ENCODE data around the gene SLC8A2.

The SLC8A2 gene

DNA sequence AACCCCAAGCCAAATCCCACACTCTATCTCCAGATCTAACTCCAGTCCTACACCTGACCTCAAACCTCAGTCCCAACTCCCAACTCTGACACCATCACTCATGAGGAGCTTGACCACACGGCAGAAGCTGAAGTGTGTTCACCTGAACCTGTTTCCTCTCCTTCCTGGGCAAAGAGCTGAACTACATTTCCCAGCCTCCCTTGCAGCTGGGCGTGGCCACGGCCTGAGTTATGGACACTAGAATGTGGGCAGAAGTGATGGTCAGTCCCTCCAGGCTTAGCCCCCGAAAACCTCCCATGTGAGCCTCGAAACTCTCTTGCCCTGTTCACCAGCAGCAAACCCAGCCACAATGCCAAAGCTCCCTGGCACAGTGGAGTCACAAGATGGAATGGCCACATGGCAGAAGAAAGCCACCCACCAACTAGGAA, 32.9 kb downstream of the SLC8A2 start:
- no peaks in the 10 kb centered on the region for H3K36me3 Mint-ChIP-seq
- H3K4me3 Mint-ChIP-seq, result no peak overlapping the region
- H3K27me3 Mint-ChIP-seq, result peaks cover 34% of the 10 kb centered on the region
- no peaks in the 10 kb centered on the region for H3K9me3 Mint-ChIP-seq (ENCODE audit: low read depth)
- H3K4me1 Mint-ChIP-seq (ENCODE audit: low read depth), result peaks cover 25% of the 10 kb centered on the region
- H3K27ac Mint-ChIP-seq, result no peak overlapping the region

DNA sequence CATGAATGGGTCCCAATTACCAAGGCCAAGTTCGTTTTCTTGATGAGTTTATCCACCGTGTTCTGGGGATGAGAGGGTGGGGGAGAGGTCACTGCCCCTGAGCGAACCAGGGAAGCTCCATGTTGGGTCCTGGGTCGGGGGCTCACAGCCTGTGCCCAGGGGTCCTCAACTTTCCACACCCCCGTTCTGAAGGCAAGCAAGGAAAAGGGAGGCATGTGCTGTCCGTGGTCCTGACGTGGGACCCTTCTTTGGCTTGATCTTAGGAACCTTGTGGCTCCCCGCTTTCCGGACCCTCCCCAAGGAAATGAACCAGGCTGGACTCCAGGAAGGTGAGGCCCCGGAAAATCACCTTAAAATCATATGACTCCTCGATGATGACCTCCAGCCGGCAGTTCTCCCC, 34.2 kb downstream of the SLC8A2 start:
- Mint-ChIP-seq H3K9me3 (ENCODE audit: low read depth) (no peaks in the 10 kb centered on the region), H3K27ac (no peak overlapping the region), H3K36me3 (no peaks in the 10 kb centered on the region), H3K4me3 (no peak overlapping the region), H3K27me3 (peaks cover 25% of the 10 kb centered on the region), H3K4me1 (ENCODE audit: low read depth) (peaks cover 18% of the 10 kb centered on the region)

GRCh38 chr19:47436712-47437401, 34.8 kb downstream of the SLC8A2 start:
- Mint-ChIP-seq H3K36me3 (no peaks in the 10 kb centered on the region), H3K27ac (peak overlapping the region; percentile 64), H3K4me1 (ENCODE audit: low read depth) (peaks cover 20% of the 10 kb centered on the region), H3K27me3 (peaks cover 21% of the 10 kb centered on the region), H3K9me3 (ENCODE audit: low read depth) (no peaks in the 10 kb centered on the region), H3K4me3 (no peak overlapping the region)

- Mint-ChIP-seq H3K27ac (no peak overlapping the region), H3K9me3 (ENCODE audit: low read depth) (no peaks in the 10 kb centered on the region), H3K4me3 (peak overlapping the region; percentile 17), H3K4me1 (ENCODE audit: low read depth) (peaks cover 20% of the 10 kb centered on the region), H3K36me3 (no peaks in the 10 kb centered on the region), H3K27me3 (peaks cover 19% of the 10 kb centered on the region)
Measured at GRCh38 chr19:47435883-47436417, 35.7 kb downstream of the SLC8A2 start.

DNA sequence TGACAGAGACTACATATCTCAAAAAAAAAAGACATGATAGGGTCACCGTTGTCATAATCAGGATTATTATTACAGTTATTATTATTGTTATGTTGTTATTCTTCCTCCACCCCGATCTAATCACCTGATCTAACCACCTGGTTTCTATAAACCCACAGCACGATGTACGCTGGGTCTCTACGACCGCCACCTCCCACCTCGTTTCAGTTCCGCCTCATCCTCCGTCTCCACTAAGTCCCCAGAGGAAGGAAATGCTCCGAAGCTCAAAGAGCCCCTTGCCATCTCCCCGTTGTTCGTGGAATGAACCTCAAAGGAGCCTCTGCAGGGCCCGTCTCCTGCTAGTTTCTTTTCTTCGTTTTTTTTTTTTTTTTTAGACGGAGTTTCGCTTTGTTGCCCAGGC, 36.5 kb downstream of the SLC8A2 start:
- Mint-ChIP-seq H3K9me3 (ENCODE audit: low read depth) (no peaks in the 10 kb centered on the region), H3K4me1 (ENCODE audit: low read depth) (peaks cover 21% of the 10 kb centered on the region)

DNA sequence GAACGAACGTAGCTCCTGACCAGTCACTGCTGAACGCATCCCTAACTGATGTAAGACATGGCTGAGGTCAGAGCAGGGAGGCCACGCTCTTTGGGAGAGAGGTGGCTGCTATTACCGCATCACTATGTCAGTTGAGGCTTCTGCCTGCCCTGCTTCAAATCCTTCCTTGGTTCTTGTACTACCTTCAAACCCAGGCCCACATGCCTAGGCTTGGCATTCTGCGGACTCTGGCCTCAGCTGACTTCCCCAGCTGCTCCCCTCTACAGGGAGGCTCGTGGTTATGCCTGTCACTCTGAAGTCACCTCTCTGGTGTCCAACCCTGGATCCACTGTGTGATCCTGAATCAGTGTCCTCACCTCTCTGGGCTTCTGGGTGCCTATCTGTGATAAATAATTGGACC, 37.6 kb downstream of the SLC8A2 start:
- peaks cover 27% of the 10 kb centered on the region for H3K4me1 Mint-ChIP-seq (ENCODE audit: low read depth)
- no peak overlapping the region for H3K27ac Mint-ChIP-seq
- H3K27me3 Mint-ChIP-seq, result peaks cover 14% of the 10 kb centered on the region
- H3K9me3 Mint-ChIP-seq (ENCODE audit: low read depth), result no peaks in the 10 kb centered on the region
- no peak overlapping the region for H3K4me3 Mint-ChIP-seq
- no peaks in the 10 kb centered on the region for H3K36me3 Mint-ChIP-seq

More for the DNA sequence above, 36.5 kb downstream of the SLC8A2 start:
- no peak overlapping the region for H3K4me3 Mint-ChIP-seq
- H3K27me3 Mint-ChIP-seq, result peaks cover 18% of the 10 kb centered on the region
- no peaks in the 10 kb centered on the region for H3K36me3 Mint-ChIP-seq
- H3K27ac Mint-ChIP-seq, result no peak overlapping the region

DNA sequence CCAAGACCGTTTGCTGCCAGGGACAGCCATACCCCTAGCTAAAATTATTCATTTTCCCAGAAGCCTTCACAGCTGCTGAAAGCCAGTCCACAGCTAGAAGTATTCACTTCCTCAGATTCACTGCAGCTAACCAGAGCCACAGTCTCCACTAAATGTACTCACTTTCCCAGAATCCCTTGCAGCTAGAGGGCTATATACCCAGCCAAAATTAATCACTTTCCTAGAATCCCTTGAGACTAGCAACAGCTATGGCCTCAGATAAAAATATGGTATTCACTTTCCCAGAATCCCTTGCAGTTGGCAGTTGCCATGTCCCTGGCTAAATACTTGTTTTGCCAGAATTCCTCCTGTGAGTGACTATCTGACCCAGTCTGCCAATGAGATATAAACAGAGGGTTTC, 38.6 kb downstream of the SLC8A2 start:
- no peaks in the 10 kb centered on the region for H3K9me3 Mint-ChIP-seq (ENCODE audit: low read depth)
- peaks cover 27% of the 10 kb centered on the region for H3K4me1 Mint-ChIP-seq (ENCODE audit: low read depth)
- H3K27ac Mint-ChIP-seq, result no peak overlapping the region
- no peak overlapping the region for H3K4me3 Mint-ChIP-seq
- peaks cover 8% of the 10 kb centered on the region for H3K27me3 Mint-ChIP-seq
- no peaks in the 10 kb centered on the region for H3K36me3 Mint-ChIP-seq

GRCh38 chr19:47432499-47432898, 39.2 kb downstream of the SLC8A2 start:
- peaks cover 4% of the 10 kb centered on the region for H3K27me3 Mint-ChIP-seq
- H3K9me3 Mint-ChIP-seq (ENCODE audit: low read depth), result no peaks in the 10 kb centered on the region
- H3K4me3 Mint-ChIP-seq, result no peak overlapping the region
- no peaks in the 10 kb centered on the region for H3K36me3 Mint-ChIP-seq
- H3K27ac Mint-ChIP-seq, result no peak overlapping the region
- H3K4me1 Mint-ChIP-seq (ENCODE audit: low read depth), result peaks cover 27% of the 10 kb centered on the region

DNA sequence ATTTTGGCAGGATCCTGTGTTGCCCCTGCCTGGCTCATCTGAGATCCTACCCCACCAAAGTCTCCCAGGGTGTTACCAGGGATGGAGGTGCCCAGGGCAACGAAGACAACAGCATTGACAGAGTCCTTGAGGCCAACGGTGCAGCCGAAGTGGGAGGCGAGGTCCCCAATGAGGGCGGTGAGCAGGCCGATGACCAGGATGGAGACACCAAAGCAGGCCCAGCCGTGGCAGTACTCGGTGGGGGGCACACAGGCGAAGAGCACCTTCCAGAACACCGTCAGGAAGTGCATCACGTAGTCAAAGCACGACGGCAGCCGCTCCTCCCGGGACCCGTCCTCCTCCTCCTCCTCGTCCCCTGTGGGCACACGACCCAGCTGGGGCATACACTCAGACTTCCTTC, 39.6 kb downstream of the SLC8A2 start:
- Mint-ChIP-seq H3K27ac (no peak overlapping the region), H3K36me3 (no peaks in the 10 kb centered on the region), H3K27me3 (peaks cover 4% of the 10 kb centered on the region), H3K9me3 (ENCODE audit: low read depth) (no peaks in the 10 kb centered on the region), H3K4me3 (no peak overlapping the region), H3K4me1 (ENCODE audit: low read depth) (peaks cover 24% of the 10 kb centered on the region)

GRCh38 chr19:47430041-47430802, 41.5 kb downstream of the SLC8A2 start:
- peaks cover 11% of the 10 kb centered on the region for H3K27me3 Mint-ChIP-seq
- H3K36me3 Mint-ChIP-seq, result no peaks in the 10 kb centered on the region
- no peak overlapping the region for H3K27ac Mint-ChIP-seq
- peak overlapping the region; percentile 47 for H3K4me3 Mint-ChIP-seq
- H3K9me3 Mint-ChIP-seq (ENCODE audit: low read depth), result no peaks in the 10 kb centered on the region
- peaks cover 10% of the 10 kb centered on the region for H3K4me1 Mint-ChIP-seq (ENCODE audit: low read depth)

DNA sequence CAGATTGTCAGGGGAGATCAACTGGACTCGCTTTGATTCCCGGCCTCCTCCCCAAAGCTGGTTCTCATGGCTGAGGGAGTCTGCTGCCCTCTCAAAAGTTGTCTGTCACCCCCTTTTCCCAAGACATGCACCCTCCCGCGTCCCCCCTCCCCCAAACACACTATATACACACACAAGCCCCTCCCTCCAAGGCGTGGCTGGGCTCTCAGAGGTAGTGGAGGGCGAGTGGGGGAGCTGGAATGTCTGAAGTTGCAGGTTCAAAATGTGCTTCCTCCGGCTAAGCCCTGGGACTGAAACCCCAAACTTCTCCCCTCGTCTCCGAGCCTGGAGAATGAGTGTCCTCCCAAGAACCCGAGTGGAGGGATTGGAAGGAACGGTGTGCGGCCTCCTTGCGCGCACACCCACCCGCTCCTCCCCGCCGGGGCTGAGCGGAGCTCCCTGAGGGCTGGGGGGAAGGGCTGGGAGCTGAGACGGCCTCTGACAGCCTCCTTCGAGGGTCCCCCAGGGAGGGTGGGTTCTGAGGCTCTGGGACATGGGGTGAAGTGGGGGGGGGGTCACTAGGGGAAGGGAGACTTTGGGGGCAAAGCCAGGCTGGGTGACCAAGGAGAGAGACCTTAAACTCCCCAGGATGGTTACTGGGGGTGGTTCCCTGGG, 42.4 kb downstream of the SLC8A2 start:
- Mint-ChIP-seq H3K9me3 (ENCODE audit: low read depth) (no peaks in the 10 kb centered on the region), H3K27me3 (peaks cover 14% of the 10 kb centered on the region), H3K36me3 (no peaks in the 10 kb centered on the region), H3K4me1 (ENCODE audit: low read depth) (peaks cover 9% of the 10 kb centered on the region), H3K27ac (no peak overlapping the region), H3K4me3 (peak overlapping the region; percentile 17)

DNA sequence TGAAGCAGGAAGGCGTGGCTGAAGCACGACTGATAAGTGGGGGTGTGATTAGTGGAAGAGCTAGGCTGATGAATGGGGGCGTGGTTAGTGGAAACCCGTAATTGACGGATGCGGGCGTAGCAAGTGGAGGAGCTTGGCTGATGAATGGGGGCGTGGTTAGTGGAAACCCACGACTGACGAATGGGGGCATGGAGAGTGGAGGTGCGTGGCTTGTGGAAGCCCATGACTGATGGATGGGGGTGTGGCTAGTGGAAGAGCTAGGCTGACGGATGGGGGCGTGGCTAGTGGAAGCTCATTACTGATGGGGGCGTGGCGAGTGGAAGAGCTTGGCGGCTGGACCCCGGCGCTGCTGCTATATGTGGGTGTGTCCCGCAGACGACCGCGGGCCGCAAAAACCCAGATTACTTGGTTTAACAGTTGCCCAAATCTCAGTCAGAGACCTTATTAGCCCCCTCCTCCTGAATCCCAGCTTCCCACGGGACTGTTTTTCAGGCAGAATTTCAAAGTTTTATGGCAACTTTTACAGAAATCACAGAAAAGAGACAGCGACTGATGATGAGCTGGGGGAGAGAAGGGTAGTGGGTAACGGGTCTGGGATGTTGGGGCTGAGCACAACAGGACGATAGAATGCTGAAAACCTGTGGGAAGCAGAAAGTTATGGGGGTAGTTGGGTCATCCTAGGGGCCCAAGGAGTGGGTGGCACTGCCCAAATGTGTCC, 43.4 kb downstream of the SLC8A2 start:
- H3K27me3 Mint-ChIP-seq, result peaks cover 18% of the 10 kb centered on the region
- peaks cover 9% of the 10 kb centered on the region for H3K4me1 Mint-ChIP-seq (ENCODE audit: low read depth)
- H3K36me3 Mint-ChIP-seq, result no peaks in the 10 kb centered on the region
- no peak overlapping the region for H3K4me3 Mint-ChIP-seq
- H3K9me3 Mint-ChIP-seq (ENCODE audit: low read depth), result no peaks in the 10 kb centered on the region
- H3K27ac Mint-ChIP-seq, result no peak overlapping the region

GRCh38 chr19:47427241-47428176, 44.2 kb downstream of the SLC8A2 start:
- no peak overlapping the region for H3K27ac Mint-ChIP-seq
- no peak overlapping the region for H3K4me3 Mint-ChIP-seq

More at GRCh38 chr19:47427241-47428176, 44.2 kb downstream of the SLC8A2 start:
- H3K27me3 Mint-ChIP-seq, result peaks cover 25% of the 10 kb centered on the region
- no peaks in the 10 kb centered on the region for H3K9me3 Mint-ChIP-seq (ENCODE audit: low read depth)
- no peaks in the 10 kb centered on the region for H3K36me3 Mint-ChIP-seq
- peaks cover 13% of the 10 kb centered on the region for H3K4me1 Mint-ChIP-seq (ENCODE audit: low read depth)
